Measurements from ENCODE around the gene TRIM24. TPM values are rescaled to one million over a fixed set of nuclear protein-coding genes. Genes with fewer than 3 reads are reported as not detected.

Gene TRIM24
- total and polyA plus RNA-seq, 4 donors = 7.0 to 33.0 (median 17.4) TPM

- no peak for TF ChIP-seq CTCF (IDR thresholded peaks at IDR 0.05; ENCODE audit: control extremely low read depth, extremely low read depth)
- no peak overlapping the region for H3K27ac ChIP-seq (ENCODE audit: low read depth in 1 of 2, low read length in 1 of 2)
- no peak overlapping the region for H3K4me3 ChIP-seq
- H3K27me3 ChIP-seq (ENCODE audit: control insufficient read depth in 3 of 3, insufficient read depth in 3 of 3, low read length in 2 of 3) = no peaks in the 10 kb centered on the region
- no peaks in the 10 kb centered on the region for H3K4me1 ChIP-seq (ENCODE audit: control insufficient read depth in 5 of 5, insufficient read depth in 5 of 5, low read length in 5 of 5)
- WGBS, 2 donors = 92 to 95% methylated on average over 6 of the region's 6 CpGs
- no peak overlapping the region for H3K9ac ChIP-seq (ENCODE audit: insufficient read depth in 1 of 2, low read length in 2 of 2)
- H3K36me3 ChIP-seq (ENCODE audit: control insufficient read depth in 4 of 4, insufficient read depth in 4 of 4, low read length in 4 of 4) = no peaks in the 10 kb centered on the region
- DNase-seq (no peak), ATAC-seq (ENCODE audit: insufficient read depth, low FRiP score) (no peak)
- no peaks in the 10 kb centered on the region for H3K9me3 ChIP-seq (ENCODE audit: control insufficient read depth in 4 of 4, insufficient read depth in 3 of 4, low read length in 3 of 4)
Observed at GRCh38 chr7:138449580-138449979, 10.5 kb upstream of the TRIM24 start.

GRCh38 chr7:138455609-138456008 lies 4.5 kb upstream of the TRIM24 start:
- Histone ChIP-seq H3K4me1 (ENCODE audit: control insufficient read depth in 5 of 5, insufficient read depth in 5 of 5, low read length in 5 of 5) (no peaks in the 10 kb centered on the region), H3K9ac (ENCODE audit: insufficient read depth in 1 of 2, low read length in 2 of 2) (no peak overlapping the region), H3K27me3 (ENCODE audit: control insufficient read depth in 3 of 3, insufficient read depth in 3 of 3, low read length in 2 of 3) (no peaks in the 10 kb centered on the region), H3K9me3 (ENCODE audit: control insufficient read depth in 4 of 4, insufficient read depth in 3 of 4, low read length in 3 of 4) (no peaks in the 10 kb centered on the region), H3K4me3 (no peak overlapping the region), H3K36me3 (ENCODE audit: control insufficient read depth in 4 of 4, insufficient read depth in 4 of 4, low read length in 4 of 4) (no peaks in the 10 kb centered on the region), H3K27ac (ENCODE audit: low read depth in 1 of 2, low read length in 1 of 2) (no peak overlapping the region)
- ATAC-seq (ENCODE audit: insufficient read depth, low FRiP score) (no peak), DNase-seq (no peak)
- no peak for TF ChIP-seq CTCF (IDR thresholded peaks at IDR 0.05; ENCODE audit: control extremely low read depth, extremely low read depth)
- WGBS, 2 donors = 71 to 83% methylated on average over 3 of the region's 3 CpGs

GRCh38 chr7:138456220-138456619 lies 3.8 kb upstream of the TRIM24 start:
- 93 to 97% methylated on average over 4 of the region's 4 CpGs for WGBS, 2 donors
- Histone ChIP-seq H3K36me3 (ENCODE audit: control insufficient read depth in 4 of 4, insufficient read depth in 4 of 4, low read length in 4 of 4) (no peaks in the 10 kb centered on the region), H3K4me1 (ENCODE audit: control insufficient read depth in 5 of 5, insufficient read depth in 5 of 5, low read length in 5 of 5) (no peaks in the 10 kb centered on the region), H3K9ac (ENCODE audit: insufficient read depth in 1 of 2, low read length in 2 of 2) (no peak overlapping the region), H3K27ac (ENCODE audit: low read depth in 1 of 2, low read length in 1 of 2) (no peak overlapping the region), H3K4me3 (no peak overlapping the region), H3K9me3 (ENCODE audit: control insufficient read depth in 4 of 4, insufficient read depth in 3 of 4, low read length in 3 of 4) (no peaks in the 10 kb centered on the region), H3K27me3 (ENCODE audit: control insufficient read depth in 3 of 3, insufficient read depth in 3 of 3, low read length in 2 of 3) (no peaks in the 10 kb centered on the region)
- TF ChIP-seq CTCF (IDR thresholded peaks at IDR 0.05; ENCODE audit: control extremely low read depth, extremely low read depth) = no peak
- DNase-seq (no peak), ATAC-seq (ENCODE audit: insufficient read depth, low FRiP score) (no peak)
